ENCODE results near the gene BTRC. TPM values are rescaled to one million over a fixed set of nuclear protein-coding genes. Genes with fewer than 3 reads are reported as not detected.
A peak's percentile ranks its signal among the peaks of the same experiment; 100 is the strongest.

BTRC gene

GRCh38 chr10:101602761-101603398, 248.9 kb downstream of the BTRC start:
- no peaks in the 10 kb centered on the region for H3K27me3 ChIP-seq (ENCODE audit: insufficient read depth, poor library complexity, severe bottlenecking)
- H3K27ac ChIP-seq (replicated peaks) = no peak overlapping the region
- TF ChIP-seq CTCF (IDR thresholded peaks at IDR 0.05; ENCODE audit: insufficient read depth, low read length) (peak; percentile 97), SPI1 (IDR thresholded peaks at IDR 0.05; ENCODE audit: borderline replicate concordance, low read depth) (no peak)
- no peak overlapping the region for H3K4me3 ChIP-seq (replicated peaks; ENCODE audit: insufficient read depth, low read length)
- peak; percentile 62 to 83 for DNase-seq (ENCODE audit: low read depth in 1 of 2, low spot score in 1 of 2)

Small RNA genes lying within 50 kb of the gene (microRNA-seq; reads per million reads assigned to microRNA genes)
- not detected for gene MIR3158-1
- gene MIR3158-2 = not detected

All from HL-60 (cell line).